ENCODE results near the gene CH25H.
"Not testable (repeated sequence)": the region's sequence is repeated elsewhere in the genome, so short reads cannot be mapped to it uniquely, and the experiment has no call there.

CH25H gene

DNA sequence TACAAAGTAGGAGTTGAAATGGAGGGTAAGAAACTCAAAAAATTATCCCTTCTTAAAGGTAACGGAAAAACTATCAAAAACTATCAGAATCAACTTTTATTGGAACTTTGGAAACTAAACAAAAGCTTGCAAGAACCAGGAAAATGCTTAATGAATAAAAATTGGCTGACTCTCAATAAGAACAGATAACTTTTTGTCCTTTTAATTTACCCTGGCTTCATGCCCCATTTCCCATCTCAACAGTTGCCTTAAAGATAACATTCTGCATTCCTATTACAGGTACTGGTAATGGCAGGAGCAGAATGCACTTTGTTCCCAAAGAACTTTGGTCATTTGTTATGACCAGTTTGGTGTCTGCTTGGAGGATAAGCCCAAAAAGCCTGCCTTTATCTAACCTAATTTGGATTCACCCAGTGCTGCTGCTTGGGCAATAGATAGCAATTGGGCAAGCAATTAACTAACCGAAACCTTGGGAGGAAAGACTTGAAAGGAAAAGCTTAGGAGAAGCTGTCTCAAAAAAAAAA, 17.8 kb downstream of the CH25H start:
- DNase-seq = no peak

DNA sequence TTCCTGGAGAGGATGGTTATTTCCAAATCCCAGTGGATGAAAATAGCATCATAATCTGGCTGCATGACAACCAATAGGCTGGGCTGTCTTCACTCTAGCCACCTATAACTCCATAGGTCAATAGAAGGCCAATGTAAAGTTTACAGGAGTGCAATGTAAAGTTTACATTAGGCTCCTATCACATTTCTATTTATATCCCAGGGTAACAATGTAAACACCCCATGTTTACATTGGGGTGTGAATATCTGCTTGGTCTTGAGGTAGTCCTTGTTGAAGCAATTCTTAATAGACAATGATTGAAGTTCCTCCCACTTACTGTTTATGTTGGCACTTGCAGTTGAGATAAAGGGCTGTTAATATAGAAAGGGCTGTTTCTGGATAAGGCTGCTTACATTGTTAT, 21.5 kb downstream of the CH25H start:
- DNase-seq = no peak

DNA sequence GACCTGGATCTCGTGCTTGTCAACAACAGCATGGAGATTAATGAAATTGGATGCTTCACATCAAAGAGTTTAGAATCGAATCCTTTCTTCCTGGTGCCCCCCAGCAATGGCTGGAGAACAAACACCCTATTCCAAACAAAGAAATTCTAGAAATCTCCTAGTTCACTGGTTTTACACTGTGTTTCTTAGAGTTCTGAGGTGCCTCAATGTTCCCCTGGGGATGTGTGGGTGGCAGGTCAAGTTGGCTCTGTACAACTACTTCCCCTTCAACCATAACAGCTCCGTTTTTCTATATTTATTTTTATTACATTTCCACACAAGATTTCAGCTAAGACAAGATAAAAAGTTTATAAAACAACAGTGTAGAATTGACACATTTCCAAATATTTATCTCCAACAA, 22.5 kb downstream of the CH25H start:
- DNase-seq = no peak

DNA sequence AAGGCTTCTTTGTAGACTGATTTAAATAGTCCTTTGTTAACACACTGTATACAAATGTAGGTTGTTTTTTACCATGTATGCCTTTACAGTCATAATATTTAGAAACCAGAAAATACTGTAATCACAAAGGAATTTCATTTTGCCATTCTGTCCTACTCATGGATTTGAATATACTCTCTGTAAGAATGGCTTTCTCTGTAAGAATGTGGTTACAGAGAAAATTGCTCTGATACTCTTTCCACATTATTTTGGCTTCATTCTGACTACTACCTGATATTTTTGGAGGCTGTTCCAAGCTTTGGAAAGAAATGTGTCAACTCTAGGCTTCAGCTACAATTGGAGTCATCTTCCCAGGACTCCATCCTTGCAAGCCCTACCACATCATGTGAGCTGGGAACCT, 23.5 kb downstream of the CH25H start:
- DNase-seq = no peak

DNA sequence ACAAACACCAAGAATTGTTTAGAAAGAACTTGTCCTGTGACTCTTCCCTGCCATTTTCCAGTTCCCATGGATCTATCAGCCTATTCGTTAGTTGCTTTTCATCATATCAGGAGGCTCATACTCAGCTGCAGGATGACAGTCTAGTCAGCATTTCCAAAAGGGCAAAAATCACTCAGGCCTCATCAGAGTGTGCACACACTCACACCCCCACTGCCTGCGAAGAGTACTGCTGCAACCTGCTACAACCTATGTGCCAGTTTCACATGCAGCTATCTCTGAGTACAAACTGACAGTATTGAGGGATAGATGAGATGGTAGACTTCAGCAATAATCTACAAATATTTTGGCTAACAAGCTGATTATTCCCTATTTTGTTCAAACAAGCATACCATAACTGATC, 24.2 kb downstream of the CH25H start:
- no peak for DNase-seq

DNA sequence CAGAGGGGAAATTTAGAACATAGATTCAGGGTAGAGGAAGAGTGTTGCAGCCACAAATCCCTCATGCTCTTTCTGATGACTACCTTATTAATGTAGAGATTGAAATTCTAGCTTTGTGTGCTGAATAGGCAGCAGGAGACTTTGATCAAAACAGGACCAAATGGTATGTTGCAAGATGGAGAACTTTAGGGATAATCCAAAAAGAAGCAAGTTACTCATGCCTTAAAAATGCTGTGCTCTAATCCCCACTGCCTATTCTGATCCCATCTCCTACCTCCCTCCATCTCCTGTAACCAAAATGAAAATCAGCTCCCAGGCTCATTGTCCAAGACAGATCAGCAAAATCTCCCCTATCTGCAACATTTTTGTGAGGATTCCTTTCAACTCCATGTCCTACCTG, 31.3 kb downstream of the CH25H start:
- DNase-seq = no peak

DNA sequence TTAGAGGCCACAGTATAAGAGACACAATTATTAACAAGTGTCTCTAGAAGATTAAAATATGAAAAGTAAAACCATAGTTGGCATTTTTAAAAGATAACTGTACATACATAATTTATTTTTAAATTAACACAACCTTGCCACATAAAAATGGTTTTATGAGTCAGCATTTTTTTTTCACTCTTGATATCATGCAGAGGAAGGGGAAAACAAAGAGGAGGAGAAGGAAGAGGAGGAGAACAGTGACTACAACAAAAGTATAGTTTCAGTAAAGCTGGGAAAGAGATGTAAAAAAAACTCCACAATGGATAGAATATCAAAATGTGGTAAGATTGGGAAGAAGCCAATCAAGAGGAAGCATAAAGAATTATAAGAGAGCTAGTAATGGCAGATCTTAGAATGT, 34.0 kb downstream of the CH25H start:
- DNase-seq = no peak

DNA sequence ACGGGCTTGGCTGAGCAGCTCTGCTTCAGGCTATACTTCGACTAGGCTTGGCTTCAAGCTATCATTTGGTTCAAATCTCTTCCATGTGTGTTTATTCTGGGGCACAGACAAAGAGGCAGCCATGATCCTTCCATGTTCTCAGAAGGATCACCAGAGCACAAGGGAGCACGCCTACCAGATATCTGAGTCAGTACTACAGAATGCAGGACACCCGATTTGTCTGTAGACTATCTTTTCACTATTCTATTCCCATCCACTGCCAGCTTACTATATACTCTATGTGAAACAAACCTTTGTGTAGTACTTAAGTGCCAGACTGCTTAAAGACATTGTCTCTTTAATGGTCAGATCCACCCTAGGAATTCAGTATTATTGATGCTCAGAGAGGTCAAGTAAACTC, 35.1 kb downstream of the CH25H start:
- DNase-seq = no peak

DNA sequence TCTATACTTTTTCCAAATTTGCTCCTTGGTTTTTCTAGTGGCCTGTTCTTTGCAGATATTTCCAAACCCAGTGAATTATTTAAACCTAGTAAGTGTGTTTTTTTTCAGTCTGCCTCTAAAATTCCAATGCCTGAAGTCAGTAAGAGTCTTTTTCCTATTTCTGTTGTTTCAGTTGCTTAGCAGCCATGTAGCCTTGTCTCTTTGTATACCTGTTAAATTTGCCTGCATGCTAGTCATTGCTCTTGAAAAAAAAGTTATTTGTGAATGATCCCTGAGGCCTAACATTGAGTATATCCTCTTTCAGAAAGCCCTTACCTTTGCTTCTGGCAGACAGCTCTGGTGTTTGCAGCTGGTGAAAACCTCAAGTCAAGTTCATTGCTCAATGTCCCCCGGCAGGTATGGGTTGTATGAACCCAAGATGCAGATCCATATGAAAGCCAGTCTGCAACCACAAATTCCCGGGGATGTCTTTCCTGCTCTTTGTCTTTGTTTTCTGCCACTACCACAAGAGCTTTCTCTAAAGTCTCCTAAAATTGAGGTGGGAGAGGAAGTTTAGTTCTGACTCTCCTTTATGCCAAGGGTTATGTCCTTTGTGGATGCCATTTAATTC, 35.7 kb downstream of the CH25H start:
- DNase-seq = no peak

DNA sequence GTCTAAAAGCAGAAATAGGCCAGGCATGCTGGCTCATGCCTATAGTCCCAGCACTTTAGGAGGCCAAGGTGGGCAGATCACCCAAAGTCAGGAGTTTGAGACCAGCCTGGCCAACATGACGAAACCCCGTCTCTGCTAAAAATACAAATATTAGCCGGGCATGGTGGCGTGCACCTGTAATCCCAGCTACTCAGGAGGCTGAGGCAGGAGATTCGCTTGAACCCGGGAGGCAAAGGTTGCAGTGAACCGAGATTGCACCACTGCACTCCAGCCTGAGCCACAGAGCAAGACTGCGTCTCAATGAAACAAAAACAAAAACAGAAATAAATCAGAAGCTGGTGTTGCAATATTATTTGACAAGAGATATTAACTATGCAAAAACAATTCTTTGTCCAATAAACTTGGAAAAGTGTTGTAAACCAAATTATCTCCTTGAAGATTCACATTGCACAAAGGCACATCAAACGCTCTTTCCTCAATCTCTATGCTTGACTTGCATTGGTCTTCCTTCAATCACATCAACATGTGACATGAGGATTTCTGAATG, 38.7 kb downstream of the CH25H start:
- not testable (repeated sequence) for DNase-seq

DNA sequence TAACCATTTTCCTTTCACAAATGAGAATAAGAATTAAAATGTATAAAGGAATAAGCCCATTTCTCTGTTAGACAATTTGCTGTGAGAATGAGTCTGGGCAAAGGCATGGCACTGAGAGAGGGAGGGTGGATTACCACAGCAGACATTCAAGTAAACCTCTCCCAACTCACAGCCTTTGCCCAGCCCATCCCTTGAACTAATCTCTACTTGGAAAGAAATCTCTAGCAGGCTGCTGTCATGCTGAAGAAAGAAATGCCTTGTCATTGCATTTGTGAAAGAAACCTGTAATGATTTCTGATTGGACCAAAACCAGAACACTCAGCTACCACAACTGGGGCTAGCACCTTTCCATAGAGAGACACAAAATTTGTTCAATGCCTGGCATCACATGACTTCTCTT, 39.2 kb downstream of the CH25H start:
- DNase-seq = no peak

DNA sequence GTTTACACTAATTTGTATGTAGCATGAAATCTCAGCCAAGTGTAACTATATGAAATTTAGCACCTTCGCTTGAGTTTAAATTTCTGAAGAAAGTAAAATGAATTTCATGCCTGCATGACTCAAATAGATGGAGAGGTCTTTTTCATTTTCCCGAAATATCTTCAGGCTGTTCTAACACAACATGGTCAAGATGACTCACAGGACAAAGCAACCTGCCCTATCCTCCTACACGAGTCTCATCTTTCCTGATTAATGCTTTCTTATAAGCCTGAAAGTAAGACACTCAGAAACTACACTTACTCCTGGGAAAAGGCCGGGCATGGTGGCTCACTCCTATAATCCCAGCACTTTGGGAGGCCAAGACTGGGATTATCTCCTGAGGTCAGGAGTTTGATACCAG, 41.2 kb downstream of the CH25H start:
- no peak for DNase-seq

DNA sequence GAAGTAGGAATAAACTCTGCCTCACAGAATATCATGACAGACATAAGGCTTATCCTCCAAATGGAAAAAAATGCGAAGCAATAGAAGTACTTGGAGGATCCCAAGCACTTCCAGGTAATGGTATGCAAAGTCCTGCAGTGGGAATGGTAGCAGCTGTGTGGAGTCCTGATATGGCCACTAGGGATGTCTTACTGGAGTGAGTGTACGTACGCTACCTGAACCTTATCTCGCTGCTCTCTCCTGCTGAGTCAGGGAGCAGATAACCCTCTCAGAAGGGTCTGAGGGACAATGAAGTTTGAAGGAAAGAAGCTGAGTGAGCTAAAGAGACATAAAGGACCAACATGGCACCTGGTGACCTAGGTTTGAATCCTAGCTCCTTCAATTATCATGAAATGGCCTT, 42.2 kb downstream of the CH25H start:
- DNase-seq = no peak

DNA sequence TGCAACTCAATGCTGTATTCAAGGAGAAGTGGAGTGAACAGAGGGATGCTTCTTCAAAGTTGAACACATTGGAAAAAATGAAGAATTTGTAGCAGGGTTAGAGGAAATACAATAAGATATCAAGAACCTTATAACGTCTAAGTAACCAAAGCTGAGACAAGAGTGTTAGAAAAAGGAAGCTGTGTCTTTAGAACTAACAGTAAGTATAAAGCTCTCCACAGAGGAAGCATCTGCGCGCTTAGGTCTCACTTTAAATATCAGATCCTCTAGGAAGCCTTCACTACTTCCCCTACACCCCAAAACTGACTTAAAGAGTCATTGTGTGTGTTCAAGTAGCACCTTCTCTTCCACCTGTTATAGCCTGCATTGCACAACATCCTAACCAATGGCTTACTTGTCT, 43.0 kb downstream of the CH25H start:
- no peak for DNase-seq

DNA sequence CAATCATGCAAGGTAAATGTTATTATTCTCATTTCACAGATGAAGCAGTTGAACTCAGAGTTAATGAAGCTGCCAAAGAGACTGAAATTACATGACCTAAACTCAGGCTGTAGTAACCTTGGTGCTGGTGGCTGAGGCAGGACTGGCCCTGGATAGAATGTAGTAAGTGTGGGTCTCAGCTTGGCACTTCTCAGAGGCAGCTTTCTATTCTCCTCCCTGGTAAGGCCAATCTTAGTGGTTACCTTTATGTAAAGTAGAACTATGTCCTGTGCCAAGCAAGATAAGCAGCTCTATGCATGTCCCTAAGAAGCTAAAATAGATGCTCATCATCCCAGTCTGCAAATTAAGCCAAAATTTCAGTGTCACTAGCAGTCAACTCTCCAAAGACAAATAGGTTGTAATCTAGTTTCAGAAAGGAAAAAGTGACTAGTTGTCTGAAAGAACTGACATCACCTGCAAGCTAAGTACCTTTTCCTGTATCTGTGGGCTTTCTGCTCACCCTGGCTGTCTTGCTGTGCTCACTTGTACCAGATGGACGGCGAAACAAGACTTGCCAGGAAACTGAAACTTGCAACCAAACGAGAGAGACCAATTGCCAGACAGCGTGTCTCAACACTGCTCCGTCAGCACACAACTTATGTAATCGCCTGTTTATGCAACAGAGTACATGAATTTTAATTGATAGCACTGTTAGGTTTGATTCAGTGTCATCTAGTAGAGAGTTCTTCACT, 43.7 kb downstream of the CH25H start:
- DNase-seq = peak; percentile 27

DNA sequence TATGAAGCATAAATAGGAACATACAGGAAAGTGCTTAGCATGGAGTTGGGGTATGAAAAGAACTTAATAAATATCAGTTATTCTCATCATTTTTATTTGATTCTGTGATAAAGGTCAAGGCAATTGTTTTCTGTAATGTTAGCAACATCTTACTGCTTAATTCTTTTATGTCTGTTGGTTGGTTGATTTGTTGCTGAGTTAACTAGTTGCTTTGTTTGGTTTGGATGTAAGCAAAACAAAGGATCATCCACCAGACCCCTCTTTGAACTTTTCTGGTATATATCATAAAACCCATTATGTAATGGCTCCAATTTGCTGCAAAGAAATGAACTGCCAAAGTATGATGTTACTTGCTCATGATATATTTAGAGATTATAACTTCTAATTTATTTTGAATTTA, 44.5 kb downstream of the CH25H start:
- no peak for DNase-seq

DNA sequence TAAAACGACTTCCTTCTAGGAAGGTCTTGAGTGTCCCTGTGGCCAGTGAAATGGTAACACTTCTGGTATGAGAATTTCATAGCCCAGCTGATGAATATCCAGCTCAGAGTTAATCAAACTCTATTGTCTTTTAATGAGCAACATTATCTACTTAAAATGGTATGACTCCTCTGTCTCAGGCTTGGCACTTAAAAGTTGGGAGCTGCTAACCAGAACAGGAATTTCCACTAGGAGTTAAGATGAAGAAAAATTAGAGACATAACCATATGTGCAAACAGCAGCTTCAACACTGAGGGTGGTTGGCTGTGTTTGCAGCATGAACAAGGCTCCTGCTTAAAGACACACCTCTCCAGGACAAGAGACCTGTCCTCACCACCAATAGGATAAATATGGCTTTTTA, 46.8 kb downstream of the CH25H start:
- DNase-seq = no peak

DNA sequence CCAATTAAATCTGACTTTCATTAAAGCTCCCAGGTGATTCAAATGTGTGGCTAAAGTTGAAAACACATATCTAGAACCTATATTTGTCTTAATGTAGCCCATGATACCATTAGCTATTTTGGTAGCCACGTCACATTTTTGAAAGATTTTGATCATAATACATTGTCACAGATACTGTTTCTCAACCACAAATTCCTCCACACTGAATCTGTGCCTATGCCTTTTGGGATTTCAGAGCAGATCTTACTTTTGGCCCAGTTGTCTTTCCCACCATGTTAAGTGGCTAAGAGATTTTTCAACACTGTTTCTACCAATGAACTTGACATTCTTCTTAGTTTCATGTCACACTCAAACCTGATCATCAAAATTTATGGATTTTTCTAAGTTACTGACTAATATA, 47.4 kb downstream of the CH25H start:
- no peak for DNase-seq

DNA sequence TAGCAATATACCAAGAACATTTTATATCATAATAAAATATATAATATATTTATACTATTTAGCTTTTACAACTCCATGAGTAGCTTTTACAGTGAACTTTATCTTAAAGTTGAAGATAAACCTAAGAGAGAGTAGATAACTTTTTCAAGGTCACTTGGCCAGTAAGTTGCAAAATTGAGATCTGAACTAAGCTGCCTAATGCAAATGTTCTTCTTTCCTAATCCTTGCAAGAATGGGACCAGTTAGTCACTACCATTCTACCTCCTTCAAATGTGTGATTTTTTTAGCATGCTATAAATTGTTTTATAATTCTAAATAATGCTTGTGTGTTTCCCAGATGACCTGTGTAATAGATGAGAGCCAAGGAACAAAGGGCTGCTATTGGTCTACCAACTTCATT, 47.8 kb downstream of the CH25H start:
- no peak for DNase-seq

DNA sequence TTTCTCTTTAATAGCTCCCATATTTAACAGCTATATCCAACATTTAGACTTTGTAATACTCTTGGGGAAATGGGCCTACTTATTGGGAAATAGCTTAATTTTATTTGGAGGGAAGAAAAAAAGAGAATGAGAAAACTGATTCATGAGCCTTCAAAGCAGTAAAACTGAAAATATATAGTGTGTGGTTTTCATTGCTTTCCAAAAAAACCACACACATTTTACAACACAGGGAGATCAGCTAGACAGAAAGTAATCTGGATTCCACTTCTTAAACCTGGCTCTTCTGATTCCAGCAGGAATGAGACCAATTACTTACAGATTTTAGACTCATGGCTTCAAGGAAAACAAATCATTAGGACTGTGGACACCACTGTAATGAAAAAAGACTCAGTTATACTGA, 48.7 kb downstream of the CH25H start:
- no peak for DNase-seq

DNA sequence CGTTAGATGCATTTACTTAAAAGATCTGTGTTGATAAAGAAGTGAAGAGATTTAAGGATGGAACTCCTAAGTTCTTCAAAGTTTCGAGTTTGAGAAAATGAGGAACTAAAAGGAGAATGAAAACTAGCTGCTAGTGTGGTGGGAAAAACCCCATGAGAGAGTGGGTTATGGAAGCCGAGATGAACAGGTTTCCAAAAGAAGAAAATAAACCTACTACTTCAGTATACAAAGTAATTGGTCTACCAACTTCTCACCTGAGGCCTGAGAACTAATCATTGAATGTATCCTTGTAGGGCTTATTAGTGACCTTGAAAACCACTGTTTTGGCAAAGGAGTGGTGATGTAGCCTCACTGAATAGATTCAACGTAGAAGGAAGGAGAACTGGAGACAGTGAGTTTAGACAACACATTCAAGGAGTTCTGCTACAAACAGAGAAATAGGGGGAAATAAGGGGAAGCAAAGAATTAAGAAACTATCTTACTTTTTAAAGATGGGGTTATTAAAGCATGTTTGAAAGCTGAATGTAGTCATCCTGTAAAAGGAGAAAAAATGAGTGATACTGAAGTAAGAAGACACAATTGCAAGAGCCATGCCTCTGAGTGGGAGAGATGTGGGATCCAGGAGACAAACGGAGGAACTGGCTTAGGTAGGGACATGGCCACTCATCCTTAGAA, 50.8 kb downstream of the CH25H start:
- no peak for DNase-seq

Measured in femur (tissue), 1 donor.